HL-60 (cell line): ENCODE data around the gene PROK1.

ENCODE experiments used
- DNase-seq, 2 experiments: peaks; one replicate each; pipeline ENCODE4 v3.0.0-alpha.2; 2010 to 2020; ENCODE audit warnings: low read depth in 1 of 2, low spot score in 1 of 2
- H3K27ac ChIP-seq: fragments of 250-450 bp; sonication (Bioruptor Pico); replicated peaks from 2 replicates; pipeline ENCODE4 v1.5.1; 2020; ENCODE audit warnings: mild to moderate bottlenecking, moderate library complexity
- H3K27me3 ChIP-seq: fragments of 250-450 bp; sonication (Bioruptor Pico); 2 replicates; pipeline ENCODE4 v1.5.1; 2021; ENCODE audit warnings: mild to moderate bottlenecking, moderate library complexity; ENCODE audit not compliant: insufficient read depth, poor library complexity, severe bottlenecking
- H3K4me3 ChIP-seq: replicated peaks from 2 replicates; pipeline ENCODE4 v1.5.1; 2011; ENCODE audit warnings: mild to moderate bottlenecking, control low read depth, low read length; ENCODE audit not compliant: insufficient read depth
- GABPA ChIP-seq: IDR thresholded peaks from 2 replicates; pipeline ENCODE4 v1.6.1; 2012; ENCODE audit warnings: low read depth
- POLR2AphosphoS5 ChIP-seq: IDR thresholded peaks from 2 replicates; pipeline ENCODE4 v1.6.1; 2012; ENCODE audit warnings: low read depth
- REST ChIP-seq: IDR thresholded peaks from 2 replicates; pipeline ENCODE4 v1.6.1; 2012; ENCODE audit warnings: low read depth; ENCODE audit not compliant: insufficient replicate concordance
- SPI1 ChIP-seq: IDR thresholded peaks from 2 replicates; pipeline ENCODE4 v1.6.1; 2012; ENCODE audit warnings: low read depth, mild to moderate bottlenecking, borderline replicate concordance
- TF ChIP-seq, protein P1 (sequence below): IDR thresholded peaks from one replicate; pipeline ENCODE4 v1.5.1; 2011; ENCODE audit warnings: low read length, control low read depth, inconsistent platforms; ENCODE audit not compliant: insufficient read depth

The PROK1 gene

GRCh38 chr1:110488161-110488560, 37.2 kb downstream of the PROK1 start:
- H3K27ac ChIP-seq: no peak overlapping the region
- H3K27me3 ChIP-seq: no peaks in the 10 kb centered on the region
- DNase-seq: no peak
- no peak for TF ChIP-seq SPI1
- TF ChIP-seq, protein P1, sequence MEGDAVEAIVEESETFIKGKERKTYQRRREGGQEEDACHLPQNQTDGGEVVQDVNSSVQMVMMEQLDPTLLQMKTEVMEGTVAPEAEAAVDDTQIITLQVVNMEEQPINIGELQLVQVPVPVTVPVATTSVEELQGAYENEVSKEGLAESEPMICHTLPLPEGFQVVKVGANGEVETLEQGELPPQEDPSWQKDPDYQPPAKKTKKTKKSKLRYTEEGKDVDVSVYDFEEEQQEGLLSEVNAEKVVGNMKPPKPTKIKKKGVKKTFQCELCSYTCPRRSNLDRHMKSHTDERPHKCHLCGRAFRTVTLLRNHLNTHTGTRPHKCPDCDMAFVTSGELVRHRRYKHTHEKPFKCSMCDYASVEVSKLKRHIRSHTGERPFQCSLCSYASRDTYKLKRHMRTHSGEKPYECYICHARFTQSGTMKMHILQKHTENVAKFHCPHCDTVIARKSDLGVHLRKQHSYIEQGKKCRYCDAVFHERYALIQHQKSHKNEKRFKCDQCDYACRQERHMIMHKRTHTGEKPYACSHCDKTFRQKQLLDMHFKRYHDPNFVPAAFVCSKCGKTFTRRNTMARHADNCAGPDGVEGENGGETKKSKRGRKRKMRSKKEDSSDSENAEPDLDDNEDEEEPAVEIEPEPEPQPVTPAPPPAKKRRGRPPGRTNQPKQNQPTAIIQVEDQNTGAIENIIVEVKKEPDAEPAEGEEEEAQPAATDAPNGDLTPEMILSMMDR: no peak
- no peak for TF ChIP-seq REST
- no peak for TF ChIP-seq POLR2AphosphoS5
- TF ChIP-seq GABPA: no peak
- no peak overlapping the region for H3K4me3 ChIP-seq

GRCh38 chr1:110488867-110489266, 37.9 kb downstream of the PROK1 start:
- TF ChIP-seq GABPA: no peak
- TF ChIP-seq SPI1: no peak
- TF ChIP-seq POLR2AphosphoS5: no peak
- TF ChIP-seq, protein P1: no peak
- TF ChIP-seq REST: no peak
- H3K27ac ChIP-seq: no peak overlapping the region

GRCh38 chr1:110489406-110489805, 38.5 kb downstream of the PROK1 start:
- no peak for DNase-seq
- no peaks in the 10 kb centered on the region for H3K27me3 ChIP-seq
- H3K27ac ChIP-seq: no peak overlapping the region
- no peak overlapping the region for H3K4me3 ChIP-seq
- TF ChIP-seq SPI1: no peak
- TF ChIP-seq, protein P1: no peak

More at GRCh38 chr1:110488867-110489266, 37.9 kb downstream of the PROK1 start:
- DNase-seq: no peak
- no peak overlapping the region for H3K4me3 ChIP-seq
- H3K27me3 ChIP-seq: no peaks in the 10 kb centered on the region

DNA sequence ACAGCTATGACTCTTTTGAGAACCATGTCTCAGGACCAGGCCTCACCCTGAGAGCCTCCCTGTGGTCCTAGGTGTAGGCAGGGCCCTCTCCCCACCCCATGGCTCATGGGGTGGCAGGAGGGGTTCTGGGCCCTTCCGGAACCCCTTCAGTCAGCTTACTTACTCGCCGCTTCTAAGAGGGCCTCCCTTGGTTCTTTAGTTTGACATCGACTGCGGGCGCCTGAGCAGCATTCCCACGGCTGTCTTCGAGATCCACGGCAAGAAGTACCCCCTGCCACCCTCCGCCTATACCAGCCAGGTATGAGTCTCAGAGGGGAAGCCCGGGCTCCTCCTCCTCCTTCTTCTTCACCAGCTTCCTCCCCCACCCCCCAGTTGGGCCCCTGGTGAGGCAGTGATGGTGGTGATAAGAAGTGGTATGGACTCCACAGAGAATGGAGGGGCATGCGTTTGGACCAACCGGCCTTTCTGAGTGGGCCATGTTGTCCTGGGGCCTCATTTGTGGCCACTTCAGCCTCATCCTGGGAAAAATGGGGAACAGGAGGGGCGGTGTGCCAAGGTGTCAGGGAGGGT, 39.1 kb downstream of the PROK1 start:
- DNase-seq: no peak
- H3K4me3 ChIP-seq: no peak overlapping the region
- TF ChIP-seq SPI1 (no peak), GABPA (no peak), REST (no peak), POLR2AphosphoS5 (no peak)
- TF ChIP-seq, protein P1: no peak
- H3K27me3 ChIP-seq: no peaks in the 10 kb centered on the region
- no peak overlapping the region for H3K27ac ChIP-seq
